Posterior vena cava (tissue), 2 donors: ENCODE results near the gene ARHGEF11. TPM values are rescaled to one million over a fixed set of nuclear protein-coding genes. Genes with fewer than 3 reads are reported as not detected.

Experiments used
- DNase-seq: peaks from one replicate; pipeline ENCODE4 v3.0.0-alpha.2; 2020; ENCODE audit warnings: low spot score
- intact Hi-C, 2 donors: fragments of 100-400 bp; cut with DNase I; formaldehyde crosslinking; loops; one replicate each; pipeline versions ENCODE4 v1.14.1 to v1.14.2; 2022 to 2023
- total RNA-seq, 2 donors: library from RNA; stranded (reverse); fragmentation: NEBNext Ultra II Directional; extraction: Animal tissue kit (Norgen Biotek cat#: 25700); gene quantifications; one replicate each; pipeline ENCODE4 v1.2.1, GENCODE V29; 2021
- donor health status: DM: yes; HTN: yes; CAD: no.
- donor health status: DM: yes; HTN: yes; CAD: no.

Gene ARHGEF11
- total RNA-seq, 2 donors from 2014 or later = 28.8 to 32.2 TPM

GRCh38 chr1:156906206-156906906 lies 139.2 kb downstream of the ARHGEF11 start:
- DNase-seq = no peak
- intact Hi-C loops = no loop called here

- intact Hi-C loops = no loop called here
- no peak for DNase-seq
Measured at GRCh38 chr1:156905651-156906050, 139.9 kb downstream of the ARHGEF11 start.

GRCh38 chr1:156905176-156905575 lies 140.4 kb downstream of the ARHGEF11 start:
- DNase-seq = no peak
- intact Hi-C loops = no loop called here

GRCh38 chr1:156904187-156904959 lies 141.2 kb downstream of the ARHGEF11 start:
- no peak for DNase-seq
- intact Hi-C loops = no loop called here

- intact Hi-C loops = no loop called here
- no peak for DNase-seq
Measured at GRCh38 chr1:156903328-156904091, 142.0 kb downstream of the ARHGEF11 start.

GRCh38 chr1:156901966-156902915 lies 143.3 kb downstream of the ARHGEF11 start:
- intact Hi-C loops = no loop called here

GRCh38 chr1:156901590-156901900 lies 144.0 kb downstream of the ARHGEF11 start:
- no peak for DNase-seq
- intact Hi-C loops = no loop called here

More at GRCh38 chr1:156901966-156902915, 143.3 kb downstream of the ARHGEF11 start:
- no peak for DNase-seq

GRCh38 chr1:156900896-156901589 lies 144.5 kb downstream of the ARHGEF11 start:
- intact Hi-C loops = no loop called here
- no peak for DNase-seq

- no peak for DNase-seq
- intact Hi-C loops = no loop called here
Measured at GRCh38 chr1:156899956-156900718, 145.4 kb downstream of the ARHGEF11 start.

- intact Hi-C loops = no loop called here
- no peak for DNase-seq
Measured at GRCh38 chr1:156898971-156899664, 146.4 kb downstream of the ARHGEF11 start.

- intact Hi-C loops = no loop called here
- DNase-seq = peak; percentile 95
Measured at GRCh38 chr1:156898161-156898566, 147.4 kb downstream of the ARHGEF11 start.

GRCh38 chr1:156897078-156897825 lies 148.3 kb downstream of the ARHGEF11 start:
- DNase-seq = no peak
- intact Hi-C loops = no loop called here

- no peak for DNase-seq
- intact Hi-C loops = no loop called here
Measured at GRCh38 chr1:156896490-156897033, 149.0 kb downstream of the ARHGEF11 start.

- intact Hi-C loops = no loop called here
- DNase-seq = no peak
Measured at GRCh38 chr1:156895927-156896326, 149.6 kb downstream of the ARHGEF11 start.

- DNase-seq = no peak
- intact Hi-C loops = no loop called here
Measured at GRCh38 chr1:156895455-156895812, 150.1 kb downstream of the ARHGEF11 start.

- no peak for DNase-seq
- intact Hi-C loops = no loop called here
Measured at GRCh38 chr1:156894711-156895454, 150.7 kb downstream of the ARHGEF11 start.
